K562 (cell line): ENCODE measurements around the gene CSF2.
"Not testable (repeated sequence)": the region's sequence is repeated elsewhere in the genome, so short reads cannot be mapped to it uniquely, and the experiment has no call there.

Experiments used
- CBX2 ChIP-seq: fragments of 200-600 bp; sonication (generic); IDR thresholded peaks from one replicate; pipeline ENCODE4 v1.6.1; 2012; ENCODE audit warnings: mild to moderate bottlenecking, low read length, inconsistent platforms; ENCODE audit not compliant: insufficient read depth, poor library complexity, severe bottlenecking
- CHCHD3 ChIP-seq: fragments of 250-450 bp; sonication (Bioruptor Pico); IDR thresholded peaks from 2 replicates; pipeline ENCODE4 v2.1.2; 2022; ENCODE audit warnings: mild to moderate bottlenecking
- EZH2 ChIP-seq: IDR thresholded peaks from 2 replicates; pipeline ENCODE4 v1.6.1; 2012; ENCODE audit warnings: low read depth, mild to moderate bottlenecking, inconsistent platforms, low read length, borderline replicate concordance
- GABPB1 ChIP-seq: sonication (generic); formaldehyde crosslinking; IDR thresholded peaks from 2 replicates; pipeline ENCODE4 v1.8.0; 2022; ENCODE audit warnings: mild to moderate bottlenecking, missing genetic modification reagents
- KLF6 ChIP-seq: fragments of 250-450 bp; sonication (Bioruptor Pico); IDR thresholded peaks from 2 replicates; pipeline ENCODE4 v1.4.0; 2020; ENCODE audit warnings: mild to moderate bottlenecking, moderate library complexity, borderline replicate concordance
- MAFK ChIP-seq: IDR thresholded peaks from 2 replicates; pipeline ENCODE4 v1.6.1; 2011; ENCODE audit warnings: low read length, improper control_type of control experiment
- MAX ChIP-seq: sonication (generic); formaldehyde crosslinking; IDR thresholded peaks from 2 replicates; pipeline ENCODE4 v1.9.0; 2022; ENCODE audit warnings: mild to moderate bottlenecking, missing genetic modification reagents
- MAZ ChIP-seq, 2 experiments: fragments of 450-650 bp in 1 of 2; sonication (generic) in 1 of 2; formaldehyde crosslinking; IDR thresholded peaks in 1 of 2; conservative IDR thresholded peaks in 1 of 2; 2 replicates each; pipeline versions ENCODE4 v1.4.0 to v1.5.0; 2020; ENCODE audit warnings: mild to moderate bottlenecking in 1 of 2, missing genetic modification reagents in 1 of 2
- RNF2 ChIP-seq: sonication (generic); IDR thresholded peaks from 2 replicates; pipeline ENCODE4 v1.6.1; 2016
- SRSF7 ChIP-seq: fragments of 200-400 bp; formaldehyde crosslinking; optimal IDR thresholded peaks from 2 replicates; pipeline ENCODE3; 2017; ENCODE audit warnings: mild to moderate bottlenecking, low read depth, low read length
- ZNF77 ChIP-seq: fragments of 250-450 bp; sonication (Bioruptor Pico); IDR thresholded peaks from 2 replicates; pipeline ENCODE4 v1.5.0; 2020
- ZNF830 ChIP-seq: fragments of 250-450 bp; sonication (Bioruptor Pico); IDR thresholded peaks from 2 replicates; pipeline ENCODE4 v1.5.0; 2021; ENCODE audit warnings: mild to moderate bottlenecking
- TF ChIP-seq, protein P1 (sequence below), 3 experiments: fragments of 200-800 bp in 1 of 3; fragments of 250-450 bp in 1 of 3; fragments of 450-650 bp in 1 of 3; sonication (Bioruptor Pico) in 1 of 3; sonication (Bioruptor generic) in 1 of 3; formaldehyde crosslinking in 1 of 3; IDR thresholded peaks; 2 replicates each; pipeline versions ENCODE4 v1.6.1 to v1.8.0; 2016 to 2022; ENCODE audit warnings: mild to moderate bottlenecking in 2 of 3, missing genetic modification characterization in 2 of 3, missing compliant biosample characterization in 1 of 3, moderate library complexity in 1 of 3
- TF ChIP-seq, protein P2 (sequence below): fragments of 250-450 bp; sonication (Bioruptor Pico); IDR thresholded peaks from 2 replicates; pipeline ENCODE4 v1.5.0; 2020; ENCODE audit warnings: mild to moderate bottlenecking, borderline replicate concordance

DNA sequence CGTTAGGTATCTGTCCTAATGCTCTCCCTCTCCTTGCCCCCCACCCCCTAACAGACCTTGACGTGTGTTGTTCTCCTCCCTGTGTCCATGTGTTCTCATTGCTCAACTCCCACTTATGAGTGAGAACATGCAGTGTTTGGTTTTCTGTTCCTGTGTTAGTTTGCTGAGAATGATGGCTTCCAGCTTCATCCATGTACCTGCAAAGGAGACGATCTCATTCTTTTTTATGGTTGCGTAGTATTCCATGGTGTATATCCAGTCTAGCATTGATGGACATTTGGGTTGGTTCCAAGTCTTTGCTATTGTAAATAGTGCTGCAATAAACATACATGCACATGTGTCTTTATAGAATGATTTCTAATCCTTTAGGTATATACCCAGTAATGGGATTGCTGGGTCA, 50.0 kb downstream of the CSF2 start:
- TF ChIP-seq CBX2; EZH2; ZNF830; GABPB1; MAFK; CHCHD3; RNF2; MAX (CRISPR knock-in tag); MAZ (CRISPR knock-in tag; conservative IDR thresholded peaks at IDR 0.05 in 1 of 2, IDR thresholded peaks at IDR 0.05 in 1 of 2); ZNF77 (CRISPR knock-in tag); KLF6; SRSF7: not testable (repeated sequence)
- TF ChIP-seq, protein P1, sequence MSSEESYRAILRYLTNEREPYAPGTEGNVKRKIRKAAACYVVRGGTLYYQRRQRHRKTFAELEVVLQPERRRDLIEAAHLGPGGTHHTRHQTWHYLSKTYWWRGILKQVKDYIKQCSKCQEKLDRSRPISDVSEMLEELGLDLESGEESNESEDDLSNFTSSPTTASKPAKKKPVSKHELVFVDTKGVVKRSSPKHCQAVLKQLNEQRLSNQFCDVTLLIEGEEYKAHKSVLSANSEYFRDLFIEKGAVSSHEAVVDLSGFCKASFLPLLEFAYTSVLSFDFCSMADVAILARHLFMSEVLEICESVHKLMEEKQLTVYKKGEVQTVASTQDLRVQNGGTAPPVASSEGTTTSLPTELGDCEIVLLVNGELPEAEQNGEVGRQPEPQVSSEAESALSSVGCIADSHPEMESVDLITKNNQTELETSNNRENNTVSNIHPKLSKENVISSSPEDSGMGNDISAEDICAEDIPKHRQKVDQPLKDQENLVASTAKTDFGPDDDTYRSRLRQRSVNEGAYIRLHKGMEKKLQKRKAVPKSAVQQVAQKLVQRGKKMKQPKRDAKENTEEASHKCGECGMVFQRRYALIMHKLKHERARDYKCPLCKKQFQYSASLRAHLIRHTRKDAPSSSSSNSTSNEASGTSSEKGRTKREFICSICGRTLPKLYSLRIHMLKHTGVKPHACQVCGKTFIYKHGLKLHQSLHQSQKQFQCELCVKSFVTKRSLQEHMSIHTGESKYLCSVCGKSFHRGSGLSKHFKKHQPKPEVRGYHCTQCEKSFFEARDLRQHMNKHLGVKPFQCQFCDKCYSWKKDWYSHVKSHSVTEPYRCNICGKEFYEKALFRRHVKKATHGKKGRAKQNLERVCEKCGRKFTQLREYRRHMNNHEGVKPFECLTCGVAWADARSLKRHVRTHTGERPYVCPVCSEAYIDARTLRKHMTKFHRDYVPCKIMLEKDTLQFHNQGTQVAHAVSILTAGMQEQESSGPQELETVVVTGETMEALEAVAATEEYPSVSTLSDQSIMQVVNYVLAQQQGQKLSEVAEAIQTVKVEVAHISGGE (CRISPR knock-in tag; IDR thresholded peaks at IDR 0.05) = not testable (repeated sequence)
- TF ChIP-seq, protein P2, sequence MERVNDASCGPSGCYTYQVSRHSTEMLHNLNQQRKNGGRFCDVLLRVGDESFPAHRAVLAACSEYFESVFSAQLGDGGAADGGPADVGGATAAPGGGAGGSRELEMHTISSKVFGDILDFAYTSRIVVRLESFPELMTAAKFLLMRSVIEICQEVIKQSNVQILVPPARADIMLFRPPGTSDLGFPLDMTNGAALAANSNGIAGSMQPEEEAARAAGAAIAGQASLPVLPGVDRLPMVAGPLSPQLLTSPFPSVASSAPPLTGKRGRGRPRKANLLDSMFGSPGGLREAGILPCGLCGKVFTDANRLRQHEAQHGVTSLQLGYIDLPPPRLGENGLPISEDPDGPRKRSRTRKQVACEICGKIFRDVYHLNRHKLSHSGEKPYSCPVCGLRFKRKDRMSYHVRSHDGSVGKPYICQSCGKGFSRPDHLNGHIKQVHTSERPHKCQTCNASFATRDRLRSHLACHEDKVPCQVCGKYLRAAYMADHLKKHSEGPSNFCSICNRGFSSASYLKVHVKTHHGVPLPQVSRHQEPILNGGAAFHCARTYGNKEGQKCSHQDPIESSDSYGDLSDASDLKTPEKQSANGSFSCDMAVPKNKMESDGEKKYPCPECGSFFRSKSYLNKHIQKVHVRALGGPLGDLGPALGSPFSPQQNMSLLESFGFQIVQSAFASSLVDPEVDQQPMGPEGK (CRISPR knock-in tag) = not testable (repeated sequence)
